Fibroblast of the conjunctiva (primary cell): ENCODE measurements around the gene TXNRD1.
"Not testable (repeated sequence)": the region's sequence is repeated elsewhere in the genome, so short reads cannot be mapped to it uniquely, and the experiment has no call there.

ENCODE experiments used
- DNase-seq: peaks from one replicate; pipeline ENCODE4 v3.0.0-alpha.2; 2010; ENCODE audit warnings: low read depth

The TXNRD1 gene

DNA sequence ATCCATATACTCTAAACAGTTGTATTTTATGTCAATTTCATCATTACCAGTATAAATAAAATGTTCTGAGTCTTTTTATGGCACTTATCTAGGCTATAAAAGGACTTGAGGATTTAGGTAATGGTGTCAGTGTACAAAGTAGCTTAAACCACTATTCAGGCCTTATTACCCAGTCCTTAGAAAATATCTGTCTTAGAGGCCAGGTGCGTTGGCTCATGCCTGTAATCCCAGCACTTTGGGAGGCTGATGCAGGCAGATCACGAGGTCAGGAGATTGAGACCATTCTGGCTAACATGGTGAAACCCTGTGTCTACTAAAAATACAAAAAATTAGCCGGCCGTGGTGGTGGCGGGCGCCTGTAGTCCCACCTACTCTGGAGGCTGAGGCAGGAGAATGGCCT is 112.7 kb downstream of the TXNRD1 start:
- DNase-seq = not testable (repeated sequence)

DNA sequence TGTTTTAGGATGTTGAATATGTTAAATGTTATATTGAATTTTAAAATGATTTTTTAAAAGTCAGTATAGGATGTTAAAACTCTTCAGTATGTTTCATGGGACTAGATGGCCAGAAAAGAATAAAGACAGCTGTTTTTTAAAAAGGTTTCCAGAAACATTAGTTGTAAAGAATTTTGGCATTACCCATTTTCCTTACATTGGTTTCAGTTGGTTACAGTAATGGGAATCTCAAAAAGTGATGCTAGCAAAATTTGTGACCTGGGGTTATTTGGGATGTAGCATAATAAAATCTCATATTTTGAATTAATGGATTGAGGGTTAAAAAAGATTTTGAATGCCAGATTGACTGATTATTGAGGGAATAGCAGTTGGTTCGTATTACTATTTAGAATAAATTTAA is 113.2 kb downstream of the TXNRD1 start:
- DNase-seq = no peak

DNA sequence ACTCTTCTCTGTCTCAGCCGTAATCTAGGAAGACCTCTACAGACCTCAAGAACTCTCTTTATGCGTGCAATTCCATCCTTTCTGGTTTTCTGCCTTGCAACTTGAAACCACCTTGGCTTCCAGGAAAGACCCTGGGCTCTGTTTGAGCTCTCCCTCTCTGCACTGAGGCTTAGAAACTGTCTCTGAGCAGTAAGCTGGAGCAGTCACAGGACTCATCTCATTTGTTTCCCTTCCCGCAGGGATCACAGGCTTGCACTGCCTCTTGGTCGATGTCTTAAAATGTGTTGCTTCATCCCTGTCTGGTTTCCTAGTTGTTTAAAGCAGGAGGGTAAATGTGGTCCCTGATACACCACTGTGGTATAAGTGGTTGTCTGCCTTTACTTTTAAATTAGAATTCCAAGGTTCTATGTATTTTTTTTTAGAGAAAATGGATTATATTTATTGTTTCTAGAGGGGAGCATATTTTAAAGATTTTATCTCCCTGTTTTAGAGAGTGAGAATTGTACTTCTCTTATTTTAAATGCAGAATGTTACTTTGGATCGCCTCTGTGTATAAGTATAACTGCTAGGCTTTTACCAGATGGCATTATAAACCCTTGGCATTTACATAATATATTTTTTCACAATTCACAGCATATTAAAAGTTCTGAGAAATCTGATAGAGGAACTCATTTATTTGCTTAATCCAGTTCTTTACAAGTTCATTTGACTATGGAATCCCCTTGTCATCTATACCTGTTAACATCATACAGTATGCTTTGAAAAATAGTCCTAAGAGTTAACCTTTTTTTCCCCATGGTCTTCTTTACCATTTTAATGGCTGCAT is 114.3 kb downstream of the TXNRD1 start:
- no peak for DNase-seq

DNA sequence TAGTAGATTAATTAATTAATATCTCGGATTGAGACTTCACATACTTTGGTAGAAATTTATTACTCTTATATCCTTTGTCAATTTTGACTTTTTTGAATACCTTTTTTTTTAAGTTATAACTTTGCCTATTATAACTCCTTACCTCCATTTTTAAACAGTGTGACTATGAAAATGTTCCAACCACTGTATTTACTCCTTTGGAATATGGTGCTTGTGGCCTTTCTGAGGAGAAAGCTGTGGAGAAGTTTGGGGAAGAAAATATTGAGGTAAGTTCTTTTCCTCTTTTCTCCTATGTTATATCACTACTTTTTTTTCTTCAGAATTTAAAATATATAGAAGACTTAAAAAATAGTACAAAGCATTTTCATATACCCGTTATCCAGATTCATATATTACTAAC is 115.8 kb downstream of the TXNRD1 start:
- DNase-seq = no peak

DNA sequence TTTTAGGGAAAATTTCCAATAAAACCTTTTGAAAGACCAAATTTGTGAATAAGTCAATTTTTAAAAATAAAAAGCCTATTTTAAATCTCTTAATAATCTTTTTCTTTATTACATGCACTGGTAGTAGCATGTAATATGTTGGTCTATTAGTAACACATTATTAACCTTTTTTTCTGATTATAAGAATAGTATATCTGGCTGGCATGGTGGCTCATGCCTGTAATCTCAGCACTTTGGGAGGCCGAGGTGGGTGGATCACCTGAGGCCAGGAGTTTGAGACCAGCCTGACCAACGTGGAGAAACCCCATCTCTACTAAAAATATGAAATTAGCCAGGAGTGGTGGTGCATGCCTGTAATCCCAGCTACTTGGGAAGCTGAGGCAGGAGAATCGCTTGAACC is 116.7 kb downstream of the TXNRD1 start:
- DNase-seq = not testable (repeated sequence)

DNA sequence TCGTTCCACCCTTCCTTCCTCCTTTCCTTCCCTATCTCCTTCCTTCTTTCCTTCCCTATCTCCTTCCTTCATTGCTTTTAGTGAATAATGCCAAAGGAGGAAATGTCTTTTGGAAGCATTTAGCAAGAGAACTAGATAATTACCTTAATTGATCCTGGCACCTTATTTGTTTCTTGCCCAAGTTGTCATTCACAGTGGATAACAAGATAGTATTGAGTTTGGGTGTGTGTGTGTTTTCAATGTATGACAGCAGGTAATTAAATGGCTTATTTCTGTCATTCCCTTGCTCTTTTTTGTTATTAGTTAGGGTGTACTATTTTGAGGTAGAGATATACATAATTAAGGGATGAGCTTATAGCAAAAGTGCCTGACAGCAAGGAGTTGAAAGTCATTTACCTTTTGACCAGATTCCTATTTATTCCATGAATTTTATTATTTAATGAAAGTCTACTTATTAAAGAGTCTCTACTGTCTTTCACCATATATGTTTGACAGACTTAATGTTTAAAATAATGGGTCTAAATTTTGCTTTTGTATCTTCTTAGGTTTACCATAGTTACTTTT is 118.2 kb downstream of the TXNRD1 start:
- no peak for DNase-seq

DNA sequence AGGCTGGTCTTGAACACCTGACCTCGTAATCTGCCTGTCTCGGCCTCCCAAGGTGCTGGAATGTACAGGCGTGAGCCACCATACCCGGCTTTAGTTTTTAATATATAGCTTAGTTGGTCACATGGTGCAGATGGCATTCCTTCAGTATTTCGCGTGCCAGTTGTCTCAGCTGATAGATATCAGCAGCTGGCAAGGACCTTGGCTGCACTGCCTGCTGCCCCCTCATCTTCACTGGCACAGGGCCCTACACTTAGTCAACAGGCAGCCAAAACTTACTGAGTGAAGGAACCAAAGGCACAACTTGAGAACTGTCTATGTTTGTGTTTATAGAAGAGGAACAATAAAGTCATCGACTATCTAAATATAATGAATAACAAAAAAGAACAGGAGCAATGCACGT is 119.0 kb downstream of the TXNRD1 start:
- no peak for DNase-seq

DNA sequence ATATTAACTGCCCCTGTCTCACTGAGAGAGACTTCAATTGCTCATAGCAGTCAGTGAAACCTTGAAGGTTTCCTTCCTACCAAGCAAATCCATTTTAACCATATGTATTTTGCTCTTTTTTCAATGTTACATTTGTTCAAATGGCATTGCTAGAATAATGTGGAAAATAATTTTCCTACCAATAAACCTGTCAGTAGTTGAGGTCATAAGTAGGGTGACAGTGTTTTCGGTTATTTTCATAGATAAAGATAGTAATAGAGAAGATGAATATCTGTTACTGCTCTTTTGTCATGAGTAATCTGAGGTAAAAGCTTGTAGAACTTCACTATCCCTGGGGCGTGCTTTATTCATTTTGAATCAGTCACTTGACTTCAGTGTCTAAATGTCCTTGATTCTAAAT is 120.5 kb downstream of the TXNRD1 start:
- no peak for DNase-seq

DNA sequence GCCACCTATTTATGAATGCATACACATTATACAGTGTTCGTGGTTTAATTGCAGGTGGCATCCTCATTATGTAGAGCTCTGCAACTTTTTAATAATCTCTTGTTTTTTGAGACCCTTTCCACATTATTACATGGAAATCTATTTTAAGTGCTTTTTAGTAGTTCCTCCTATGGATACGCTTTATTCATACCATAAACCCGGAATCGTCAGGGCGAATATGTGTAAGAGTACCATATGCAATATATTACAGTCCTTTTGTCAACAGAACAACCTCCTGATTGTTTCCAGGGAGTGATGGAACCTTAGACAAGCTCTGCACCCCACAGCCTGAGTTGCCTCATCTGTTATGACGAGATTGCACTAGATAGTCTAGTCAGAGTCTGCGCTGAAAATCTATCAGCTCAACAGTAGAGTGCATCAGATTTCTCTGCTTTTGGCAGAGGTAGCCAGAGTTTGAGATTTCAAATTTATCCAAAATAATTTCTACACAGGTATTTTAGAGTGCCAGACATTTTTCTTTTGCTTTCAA is 121.5 kb downstream of the TXNRD1 start:
- no peak for DNase-seq

DNA sequence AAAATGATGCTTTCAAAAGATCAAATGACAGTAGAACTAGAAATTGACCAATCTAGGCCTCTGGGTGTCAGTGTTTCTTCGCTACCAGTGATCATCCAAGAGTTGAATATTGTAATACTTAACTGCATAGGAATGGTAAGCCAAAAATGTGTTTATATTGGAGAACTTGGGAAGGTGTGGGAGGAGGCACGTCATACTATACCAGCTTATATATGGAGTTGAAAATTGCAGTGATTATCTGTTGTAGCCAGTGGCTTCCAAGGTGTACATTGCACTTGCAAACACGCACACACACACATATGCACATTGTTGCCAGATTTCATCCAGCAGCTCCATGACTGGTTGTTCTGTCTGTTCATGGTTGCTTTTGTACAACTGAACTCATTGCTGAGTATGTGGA is 124.1 kb downstream of the TXNRD1 start:
- no peak for DNase-seq

DNA sequence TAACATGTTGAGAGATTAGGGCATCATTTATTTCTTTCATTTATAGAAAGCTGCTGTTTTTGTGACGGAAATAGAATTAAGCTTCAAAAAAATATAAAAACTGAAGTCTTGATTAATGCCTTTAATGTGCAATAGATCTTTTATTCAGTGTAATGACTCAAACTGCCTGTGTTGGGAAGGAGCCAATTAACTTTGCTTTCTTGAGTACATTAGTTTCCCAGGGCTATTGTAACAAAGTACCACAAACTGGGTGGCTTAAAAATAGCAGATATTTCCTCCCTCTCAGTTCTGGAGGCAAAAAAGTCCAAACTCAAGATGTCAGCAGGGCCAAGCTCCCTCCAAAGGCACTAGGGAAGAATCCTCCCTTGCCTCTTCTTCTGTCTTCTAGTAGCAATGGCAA is 124.6 kb downstream of the TXNRD1 start:
- no peak for DNase-seq

DNA sequence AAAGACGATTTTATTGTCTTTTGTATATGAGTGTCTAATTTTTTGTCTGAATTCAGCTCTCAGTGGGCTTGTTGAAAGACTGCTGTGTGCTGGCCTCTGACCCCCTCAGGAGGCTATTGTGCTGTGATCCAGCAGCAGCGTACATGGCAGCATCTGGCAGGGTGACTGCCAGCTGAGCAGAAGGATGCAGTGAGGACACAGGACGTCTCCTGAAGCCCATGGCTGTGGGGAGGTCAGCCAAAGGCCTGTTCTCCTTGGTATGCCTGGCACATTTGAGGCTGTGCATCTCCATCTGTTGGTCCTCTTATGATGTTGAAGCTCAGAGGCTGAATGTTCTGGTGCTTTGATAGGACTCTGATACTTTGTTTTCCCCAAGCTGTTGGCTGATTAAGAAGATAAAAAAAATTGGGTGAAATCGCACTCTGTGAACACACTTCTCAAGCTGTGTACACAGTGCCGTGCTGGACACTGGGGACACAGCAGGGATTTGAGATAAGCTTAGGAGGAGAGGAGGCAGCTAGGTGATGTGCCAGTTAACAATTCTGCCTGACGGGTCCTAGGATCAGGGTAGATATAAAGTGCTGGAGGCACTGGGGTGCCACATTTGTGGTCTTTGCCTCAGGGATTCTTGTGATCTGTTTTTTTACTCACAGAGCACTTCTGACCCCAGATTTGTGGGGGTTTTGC is 125.5 kb downstream of the TXNRD1 start:
- DNase-seq = no peak

DNA sequence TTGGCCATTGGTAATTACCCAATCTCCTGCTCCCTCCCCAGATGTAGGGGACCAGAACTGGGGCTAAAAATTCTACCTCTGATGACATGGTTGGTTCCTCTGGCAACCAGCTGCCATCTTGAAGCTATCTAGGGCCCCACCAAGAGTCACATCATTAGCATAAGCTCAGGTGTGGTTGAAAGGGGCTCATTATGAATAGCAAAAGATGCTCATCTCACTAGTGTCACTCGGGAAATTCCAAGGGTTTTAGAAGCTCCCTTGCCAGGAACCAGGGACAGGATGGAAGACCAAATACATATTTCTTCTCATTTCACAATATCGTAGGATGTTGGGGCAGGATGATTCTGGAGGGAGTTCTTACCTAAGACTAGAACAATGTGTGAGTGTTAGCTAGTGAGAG is 126.6 kb downstream of the TXNRD1 start:
- DNase-seq = no peak

DNA sequence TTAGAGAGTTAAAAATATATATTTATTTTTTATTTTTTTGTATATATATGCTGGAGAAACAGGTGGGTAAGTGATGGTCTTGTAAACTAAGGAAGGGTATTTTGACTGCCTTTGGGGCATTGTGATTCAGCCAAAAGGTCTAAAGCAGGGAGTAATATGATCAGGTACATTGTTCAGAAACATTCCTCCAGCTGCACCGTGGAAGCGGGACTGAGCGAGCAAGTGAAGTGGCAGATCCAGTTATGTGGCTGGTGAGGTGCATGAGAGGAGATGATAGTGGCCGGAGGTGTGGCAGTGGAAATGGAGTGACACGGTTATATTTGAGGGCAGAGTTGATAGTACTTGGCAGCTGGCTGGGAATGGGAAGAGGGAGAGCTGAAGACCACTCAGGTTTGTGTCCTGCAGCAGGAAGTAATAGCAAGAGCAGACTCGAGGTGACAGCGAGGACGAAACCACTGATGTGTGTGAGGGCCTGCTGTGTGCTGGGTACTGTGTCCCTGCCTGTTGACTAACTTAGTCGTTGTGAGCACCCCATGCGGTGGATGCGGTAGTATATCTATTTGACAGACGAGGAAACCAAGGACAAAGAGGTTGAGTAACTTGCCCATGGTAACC is 127.2 kb downstream of the TXNRD1 start:
- no peak for DNase-seq

DNA sequence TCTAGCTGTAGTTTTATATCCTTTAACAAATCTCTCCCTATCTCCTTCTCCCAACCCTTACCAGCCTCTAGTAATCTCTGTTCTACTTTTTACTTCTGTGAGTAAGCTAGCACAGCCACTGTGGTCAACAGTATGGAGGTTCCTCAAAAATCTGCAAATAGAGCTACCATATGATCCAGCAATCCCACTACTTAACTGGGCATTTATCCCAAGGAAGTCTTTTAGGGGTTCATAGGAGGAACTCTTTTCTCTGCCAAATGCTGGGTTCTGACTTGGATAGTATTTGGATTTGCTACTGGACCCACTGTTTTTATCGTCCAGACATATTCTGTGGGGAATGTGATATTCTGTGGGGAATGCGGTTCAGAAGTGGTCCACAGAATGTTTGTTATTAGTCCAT is 129.1 kb downstream of the TXNRD1 start:
- DNase-seq = no peak

DNA sequence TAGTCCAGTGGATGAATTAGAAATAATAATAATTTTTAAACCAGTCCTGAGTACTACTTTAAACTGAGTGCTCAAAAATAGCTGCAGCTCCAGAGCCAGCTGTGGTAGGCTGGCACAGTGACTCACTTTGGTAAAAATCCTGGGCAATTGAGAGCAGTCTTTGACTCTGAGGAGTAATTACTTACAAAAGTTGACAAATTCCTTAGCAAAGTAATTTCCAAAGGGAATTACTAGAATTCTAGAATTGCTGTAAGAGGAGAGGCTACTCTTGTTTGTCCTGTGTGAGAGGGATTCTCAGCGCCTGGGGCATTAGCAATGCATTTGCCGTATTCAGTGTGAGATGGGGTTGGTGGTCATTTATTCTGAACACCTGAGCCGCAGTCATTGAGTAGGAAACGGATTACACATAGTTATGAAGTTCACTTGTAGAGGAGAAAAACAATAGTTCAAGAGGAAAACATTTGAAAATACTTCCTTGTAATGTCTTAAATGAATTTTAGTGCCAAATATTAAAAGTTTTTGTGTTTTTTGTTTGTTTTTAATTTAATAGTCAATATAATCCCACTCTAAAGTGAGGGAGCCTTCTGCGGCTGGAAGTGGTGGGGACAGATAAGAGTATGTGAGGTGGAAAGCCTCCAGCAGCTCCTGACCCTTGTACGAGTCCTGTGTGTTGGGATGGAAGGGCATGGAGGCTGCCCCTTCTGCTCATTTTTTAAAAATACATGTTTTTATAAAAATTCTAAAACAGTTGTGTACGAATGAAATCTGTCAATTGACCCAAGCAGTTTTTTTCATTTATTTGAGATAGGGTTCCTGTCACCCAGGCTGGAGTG is 129.9 kb downstream of the TXNRD1 start:
- DNase-seq = no peak

DNA sequence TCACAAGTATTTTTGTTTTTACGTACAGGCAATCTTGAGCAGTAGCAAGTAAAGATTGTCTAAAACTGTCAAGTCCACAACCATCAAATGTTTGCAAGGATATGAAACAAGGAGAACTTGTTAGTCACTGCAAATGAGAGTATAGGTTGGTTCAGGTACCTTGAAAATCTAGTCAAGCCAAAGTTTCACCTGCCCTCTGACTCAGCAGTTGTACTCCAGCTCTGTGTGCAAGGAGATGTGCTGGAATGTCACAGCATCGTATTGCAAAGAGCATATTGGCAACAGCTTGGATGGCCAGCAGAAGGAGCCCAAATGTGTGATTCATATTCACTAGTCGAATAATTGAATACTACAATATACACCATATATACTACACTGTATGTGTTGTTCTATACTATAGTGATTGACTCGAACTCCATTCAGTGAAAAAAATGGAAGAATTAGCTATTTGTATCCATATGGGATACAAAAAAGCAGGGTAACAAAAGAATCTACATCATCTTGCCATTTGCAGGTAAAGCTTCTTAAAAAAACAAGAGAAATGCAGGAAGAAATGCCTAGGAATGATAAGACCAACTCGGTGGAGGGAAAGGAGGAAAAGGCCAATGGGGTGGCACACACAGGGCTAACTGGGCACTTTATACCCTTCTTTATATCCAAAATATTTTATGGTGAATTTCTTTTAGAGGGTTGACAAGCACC is 131.9 kb downstream of the TXNRD1 start:
- no peak for DNase-seq

DNA sequence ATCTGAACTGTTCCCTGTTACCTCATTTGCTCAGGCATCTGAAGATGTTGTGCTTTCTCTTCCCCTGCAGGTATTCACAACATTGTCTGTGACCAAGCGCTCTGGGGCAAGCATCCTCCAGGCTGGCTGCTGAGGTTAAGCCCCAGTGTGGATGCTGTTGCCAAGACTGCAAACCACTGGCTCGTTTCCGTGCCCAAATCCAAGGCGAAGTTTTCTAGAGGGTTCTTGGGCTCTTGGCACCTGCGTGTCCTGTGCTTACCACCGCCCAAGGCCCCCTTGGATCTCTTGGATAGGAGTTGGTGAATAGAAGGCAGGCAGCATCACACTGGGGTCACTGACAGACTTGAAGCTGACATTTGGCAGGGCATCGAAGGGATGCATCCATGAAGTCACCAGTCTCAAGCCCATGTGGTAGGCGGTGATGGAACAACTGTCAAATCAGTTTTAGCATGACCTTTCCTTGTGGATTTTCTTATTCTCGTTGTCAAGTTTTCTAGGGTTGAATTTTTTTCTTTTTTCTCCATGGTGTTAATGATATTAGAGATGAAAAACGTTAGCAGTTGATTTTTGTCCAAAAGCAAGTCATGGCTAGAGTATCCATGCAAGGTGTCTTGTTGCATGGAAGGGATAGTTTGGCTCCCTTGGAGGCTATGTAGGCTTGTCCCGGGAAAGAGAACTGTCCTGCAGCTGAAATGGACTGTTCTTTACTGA is 132.9 kb downstream of the TXNRD1 start:
- no peak for DNase-seq

DNA sequence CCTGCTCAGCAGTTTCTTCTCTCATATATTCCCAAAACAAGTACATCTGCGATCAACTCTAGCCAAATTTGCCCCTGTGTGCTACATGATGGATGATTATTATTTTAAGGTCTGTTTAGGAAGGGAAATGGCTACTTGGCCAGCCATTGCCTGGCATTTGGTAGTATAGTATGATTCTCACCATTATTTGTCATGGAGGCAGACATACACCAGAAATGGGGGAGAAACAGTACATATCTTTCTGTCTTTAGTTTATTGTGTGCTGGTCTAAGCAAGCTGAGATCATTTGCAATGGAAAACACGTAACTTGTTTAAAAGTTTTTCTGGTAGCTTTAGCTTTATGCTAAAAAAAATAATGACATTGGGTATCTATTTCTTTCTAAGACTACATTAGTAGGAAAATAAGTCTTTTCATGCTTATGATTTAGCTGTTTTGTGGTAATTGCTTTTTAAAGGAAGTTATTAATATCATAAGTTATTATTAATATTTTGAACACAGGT is 133.5 kb downstream of the TXNRD1 start:
- no peak for DNase-seq
